IPS-18a (cell line): ENCODE results near the gene NTRK1.

ENCODE experiments used
- H3K27ac ChIP-seq: one replicate; pipeline ENCODE4 v1.5.1; 2013; ENCODE audit warnings: low read length
- H3K27me3 ChIP-seq: one replicate; pipeline ENCODE4 v1.6.1; 2013; ENCODE audit warnings: mild to moderate bottlenecking, low read length; ENCODE audit not compliant: control insufficient read depth, insufficient read depth
- H3K36me3 ChIP-seq: one replicate; pipeline ENCODE4 v1.6.1; 2013; ENCODE audit warnings: low read depth, low read length; ENCODE audit not compliant: control insufficient read depth
- H3K4me1 ChIP-seq: one replicate; pipeline ENCODE4 v1.6.1; 2013; ENCODE audit warnings: low read depth, low read length; ENCODE audit not compliant: control insufficient read depth
- H3K4me3 ChIP-seq: one replicate; pipeline ENCODE4 v1.5.1; 2013; ENCODE audit warnings: low read length
- H3K9ac ChIP-seq: one replicate; pipeline ENCODE4 v1.6.1; 2013; ENCODE audit warnings: mild to moderate bottlenecking, low read length, moderate library complexity
- H3K9me3 ChIP-seq: one replicate; pipeline ENCODE4 v1.6.1; 2013; ENCODE audit warnings: low read depth, low read length; ENCODE audit not compliant: control insufficient read depth

The NTRK1 gene

DNA sequence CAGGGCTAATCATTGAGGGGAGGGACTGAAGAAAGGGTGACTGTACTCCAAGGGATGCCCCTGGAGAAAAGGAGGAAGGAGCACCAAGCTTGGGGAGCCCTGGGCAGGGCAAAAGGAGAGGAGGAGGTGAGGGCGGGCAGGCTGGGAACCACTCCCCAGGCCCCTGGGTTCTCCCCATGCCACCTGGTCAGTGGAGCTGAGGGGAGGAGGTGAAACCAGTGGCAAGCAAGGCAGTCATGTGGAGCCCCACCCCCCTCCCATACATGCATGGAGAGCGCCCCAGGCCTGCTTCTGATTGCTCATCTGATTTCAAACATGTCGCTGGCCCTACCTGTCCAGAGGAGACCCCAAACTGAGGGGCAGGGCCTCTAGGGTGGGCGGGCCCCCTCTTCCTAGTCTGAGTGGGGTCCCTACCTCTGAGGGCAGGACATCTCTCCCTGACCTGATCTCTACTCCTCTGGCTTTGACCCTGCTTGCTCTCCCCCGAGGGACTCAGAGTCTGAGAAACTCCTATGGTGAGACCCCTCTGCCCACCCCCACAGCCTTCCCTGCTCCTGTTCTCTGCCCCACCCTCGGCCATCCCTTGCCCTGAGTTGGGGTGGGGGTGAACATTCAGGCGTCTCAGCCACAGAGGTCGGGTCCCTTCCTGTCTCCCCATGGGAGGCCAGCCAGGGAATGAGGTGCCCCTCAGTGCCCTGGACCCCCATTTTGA is 20.3 kb upstream of the NTRK1 start:
- H3K27me3 ChIP-seq: peaks cover 30% of the 10 kb centered on the region
- H3K4me3 ChIP-seq: no peak overlapping the region
- H3K4me1 ChIP-seq: peaks cover 5% of the 10 kb centered on the region
- H3K27ac ChIP-seq: no peak overlapping the region
- H3K36me3 ChIP-seq: no peaks in the 10 kb centered on the region
- no peaks in the 10 kb centered on the region for H3K9me3 ChIP-seq
- no peak overlapping the region for H3K9ac ChIP-seq

DNA sequence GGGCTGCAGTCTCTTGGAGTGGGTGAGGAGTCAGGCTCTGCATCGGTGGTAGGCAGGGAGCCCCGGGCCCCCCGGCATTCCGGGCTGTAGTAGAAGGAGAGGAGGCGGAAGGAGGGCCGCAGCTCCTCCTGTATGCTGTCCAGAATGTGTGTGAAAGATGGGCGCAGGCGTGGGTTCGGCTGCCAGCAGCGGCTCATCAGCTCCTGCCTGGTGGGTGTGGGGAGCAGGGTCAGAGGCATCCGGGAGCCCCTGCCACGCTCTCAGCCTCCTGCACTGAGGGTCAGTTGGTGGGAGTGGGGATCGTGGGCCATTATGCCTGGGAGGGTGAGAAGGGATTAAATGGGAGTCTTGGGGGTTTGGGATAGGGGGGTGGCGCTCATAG is 19.8 kb upstream of the NTRK1 start:
- Histone ChIP-seq H3K4me1 (peaks cover 5% of the 10 kb centered on the region), H3K36me3 (no peaks in the 10 kb centered on the region), H3K9ac (no peak overlapping the region), H3K27me3 (peaks cover 35% of the 10 kb centered on the region), H3K4me3 (no peak overlapping the region), H3K27ac (no peak overlapping the region), H3K9me3 (no peaks in the 10 kb centered on the region)

DNA sequence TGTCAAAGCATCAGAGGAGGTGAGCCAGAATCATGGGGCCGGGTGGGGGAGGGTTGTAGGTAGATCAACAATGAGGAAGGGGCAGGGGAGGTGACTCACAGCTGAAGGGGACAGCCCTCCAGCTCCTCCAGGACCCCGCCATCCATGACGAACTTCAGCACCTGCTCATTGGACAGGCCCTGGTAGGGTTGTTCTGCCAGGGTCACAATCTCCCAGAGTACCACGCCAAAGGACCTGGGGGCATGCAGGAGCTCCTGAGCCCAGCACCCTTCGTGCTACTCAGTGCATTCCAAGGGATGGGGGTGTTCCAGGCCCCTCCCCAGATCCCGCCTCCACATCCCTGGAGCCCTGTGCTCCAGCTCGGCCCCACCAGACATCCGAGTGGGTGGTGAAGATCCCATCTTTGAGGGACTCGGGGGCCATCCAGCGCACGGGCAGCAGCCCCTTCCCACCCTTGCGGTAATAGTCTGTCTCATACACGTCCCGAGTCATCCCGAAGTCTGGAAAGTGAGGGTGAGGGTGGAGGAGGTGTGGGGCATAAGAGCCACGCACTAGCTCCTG is 19.3 kb upstream of the NTRK1 start:
- H3K4me3 ChIP-seq: no peak overlapping the region
- H3K27ac ChIP-seq: no peak overlapping the region
- no peaks in the 10 kb centered on the region for H3K9me3 ChIP-seq
- H3K27me3 ChIP-seq: peaks cover 40% of the 10 kb centered on the region
- peaks cover 5% of the 10 kb centered on the region for H3K4me1 ChIP-seq
- H3K9ac ChIP-seq: no peak overlapping the region
- H3K36me3 ChIP-seq: no peaks in the 10 kb centered on the region

DNA sequence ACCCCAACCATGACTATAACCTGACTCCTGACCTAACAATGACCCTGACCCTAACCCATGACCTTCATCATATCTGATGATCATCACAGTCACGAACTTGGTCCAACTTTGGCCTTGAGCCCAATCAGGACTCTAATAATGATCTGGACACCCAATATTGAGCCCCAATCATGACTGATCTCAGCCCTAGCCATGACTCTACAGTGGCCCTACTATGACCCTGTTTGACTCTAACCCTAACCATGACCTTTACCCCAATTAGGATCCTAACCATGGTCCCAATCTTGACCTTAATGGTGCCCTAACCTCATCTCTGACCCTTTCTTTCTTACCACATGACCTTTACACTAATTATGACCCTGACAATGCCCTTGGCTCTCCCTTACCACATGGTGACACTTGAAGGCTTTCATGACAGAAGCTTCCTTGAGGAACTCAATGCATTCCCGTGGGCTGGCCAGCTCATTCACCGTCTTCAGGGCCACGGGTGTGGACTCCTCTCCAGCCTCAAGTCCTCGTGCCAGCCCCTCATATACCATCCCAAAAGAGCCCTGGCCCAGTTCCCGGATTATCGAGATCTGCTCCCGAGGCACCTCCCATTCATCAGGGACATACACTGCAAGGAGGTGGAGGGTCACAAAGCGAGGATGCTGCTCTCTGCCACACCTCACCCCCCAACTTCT is 17.9 kb upstream of the NTRK1 start:
- peaks cover 54% of the 10 kb centered on the region for H3K27me3 ChIP-seq
- peaks cover 5% of the 10 kb centered on the region for H3K4me1 ChIP-seq
- H3K27ac ChIP-seq: no peak overlapping the region
- no peaks in the 10 kb centered on the region for H3K36me3 ChIP-seq
- no peak overlapping the region for H3K9ac ChIP-seq
- no peaks in the 10 kb centered on the region for H3K9me3 ChIP-seq
- no peak overlapping the region for H3K4me3 ChIP-seq

DNA sequence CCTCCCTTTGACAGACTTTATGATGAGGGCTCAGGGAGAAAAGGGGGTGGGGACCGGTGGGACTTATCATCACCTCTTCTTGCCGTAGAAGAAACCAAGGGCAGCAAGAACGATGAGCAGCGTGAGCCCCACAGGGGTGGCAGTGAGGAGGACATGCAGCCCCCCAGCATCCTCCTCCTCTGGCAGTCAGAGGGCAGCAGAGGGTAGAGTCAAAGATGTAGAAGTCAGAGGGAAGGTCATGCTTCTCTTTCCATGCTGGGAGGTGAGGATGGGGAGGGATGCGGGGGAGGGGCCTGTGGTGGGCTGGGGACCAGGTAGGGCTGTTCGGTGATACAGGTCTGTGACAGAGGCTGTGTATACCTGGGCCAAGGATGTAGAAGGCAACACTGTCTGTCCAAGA is 16.6 kb upstream of the NTRK1 start:
- Histone ChIP-seq H3K27ac (no peak overlapping the region), H3K4me1 (peaks cover 9% of the 10 kb centered on the region), H3K9me3 (no peaks in the 10 kb centered on the region), H3K9ac (no peak overlapping the region), H3K27me3 (peaks cover 67% of the 10 kb centered on the region), H3K4me3 (no peak overlapping the region), H3K36me3 (no peaks in the 10 kb centered on the region)

DNA sequence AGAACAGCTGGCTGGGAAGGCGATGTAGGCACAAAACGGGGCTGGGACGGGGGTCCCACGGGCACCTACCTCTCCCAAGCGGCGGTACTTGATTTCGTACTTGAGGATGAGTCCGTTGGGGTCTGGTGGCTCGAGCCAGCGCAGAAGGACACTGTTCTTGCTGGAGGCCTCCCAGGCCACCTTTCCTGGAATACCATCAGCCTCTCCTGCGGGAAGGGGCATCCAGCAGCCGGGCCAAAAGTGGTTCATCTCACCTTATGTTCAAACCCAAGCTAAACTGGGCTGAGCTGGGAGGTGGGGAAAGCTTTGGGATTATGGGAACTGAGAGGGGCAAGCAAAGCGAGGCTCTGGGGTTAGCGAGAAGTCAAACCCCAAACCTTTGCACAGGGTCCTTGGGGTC is 16.0 kb upstream of the NTRK1 start:
- no peak overlapping the region for H3K9ac ChIP-seq
- peaks cover 73% of the 10 kb centered on the region for H3K27me3 ChIP-seq
- peak overlapping the region; percentile 50 for H3K4me3 ChIP-seq
- no peaks in the 10 kb centered on the region for H3K9me3 ChIP-seq
- H3K27ac ChIP-seq: no peak overlapping the region
- H3K4me1 ChIP-seq: peaks cover 9% of the 10 kb centered on the region
- H3K36me3 ChIP-seq: no peaks in the 10 kb centered on the region

DNA sequence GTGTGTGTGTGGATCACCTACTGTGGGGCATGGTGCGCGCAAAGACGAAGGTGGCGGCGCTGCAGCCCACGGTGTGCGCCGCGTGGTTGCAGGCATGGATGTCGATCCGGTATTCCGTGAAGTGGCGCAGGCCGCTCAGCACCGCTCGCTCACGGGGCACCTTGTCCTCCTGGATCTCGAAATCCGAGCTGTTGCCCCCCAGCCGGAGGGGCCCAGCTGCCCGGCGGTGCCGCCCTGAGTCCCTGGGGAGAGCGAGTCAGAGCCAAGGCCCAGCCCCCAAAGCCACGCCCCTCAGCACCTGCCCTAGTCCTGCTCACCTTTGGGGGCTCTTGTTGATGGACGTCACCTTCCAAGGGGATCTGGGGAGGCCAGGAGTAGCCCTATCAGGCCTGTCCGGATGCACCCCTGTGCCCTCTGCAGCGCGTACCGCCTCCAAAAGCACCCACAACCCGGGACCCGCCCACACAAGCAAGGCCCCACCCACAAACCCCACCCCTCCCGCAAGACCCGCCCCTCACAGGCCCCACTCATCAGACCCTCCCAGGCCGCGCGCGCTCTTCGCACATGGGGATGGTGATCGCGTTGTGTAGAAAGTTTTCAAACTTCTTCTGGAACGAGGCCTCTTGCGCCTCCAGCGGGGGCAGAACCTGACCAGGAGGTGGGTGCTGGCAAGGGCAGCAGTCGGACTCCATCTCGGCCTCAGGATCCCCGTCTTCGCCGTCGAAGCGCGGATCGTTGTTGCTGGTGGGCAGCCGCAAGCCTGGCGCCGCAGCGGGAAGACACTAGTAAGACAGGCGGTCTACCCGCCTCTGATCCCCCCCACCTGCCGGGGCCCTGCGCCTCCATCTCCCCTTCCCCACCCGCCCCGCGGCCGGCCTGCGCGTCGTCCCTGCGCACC is 15.4 kb upstream of the NTRK1 start:
- H3K4me3 ChIP-seq: peak overlapping the region; percentile 50

DNA sequence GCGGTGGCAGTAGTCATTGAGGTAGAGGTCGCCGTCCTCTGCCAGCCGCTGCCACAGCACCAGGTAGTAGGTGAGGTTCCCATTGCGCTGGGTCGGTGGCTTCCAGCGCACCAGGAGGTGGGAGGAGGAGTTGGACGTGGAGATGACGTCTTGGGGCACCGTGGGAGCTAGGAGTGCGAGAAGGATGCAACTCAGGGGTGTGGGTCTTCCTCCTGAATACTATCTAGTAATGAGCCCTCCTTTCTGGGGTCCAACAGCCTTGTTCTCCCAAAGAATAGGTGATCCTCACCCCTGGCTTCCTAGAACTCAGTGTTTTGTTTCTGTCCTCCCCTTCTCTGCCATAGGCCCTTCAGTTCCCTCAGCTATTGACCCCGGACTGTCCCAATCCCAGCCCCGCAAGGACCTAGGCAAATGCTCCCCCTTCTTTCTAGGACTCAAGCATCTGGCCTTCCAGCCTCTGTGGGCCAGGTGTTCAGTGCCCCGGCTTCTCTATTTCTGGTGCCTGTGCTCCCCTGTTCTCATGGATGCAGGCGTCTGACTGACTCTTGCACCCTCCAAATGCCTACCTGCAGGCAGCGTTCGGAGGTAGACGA is 14.6 kb upstream of the NTRK1 start:
- H3K9me3 ChIP-seq: no peaks in the 10 kb centered on the region
- H3K36me3 ChIP-seq: no peaks in the 10 kb centered on the region
- no peak overlapping the region for H3K4me3 ChIP-seq
- H3K9ac ChIP-seq: no peak overlapping the region
- peaks cover 84% of the 10 kb centered on the region for H3K27me3 ChIP-seq
- peaks cover 9% of the 10 kb centered on the region for H3K4me1 ChIP-seq
- no peak overlapping the region for H3K27ac ChIP-seq

More for the DNA sequence above, 15.4 kb upstream of the NTRK1 start:
- no peak overlapping the region for H3K9ac ChIP-seq
- peaks cover 79% of the 10 kb centered on the region for H3K27me3 ChIP-seq
- H3K36me3 ChIP-seq: no peaks in the 10 kb centered on the region
- H3K27ac ChIP-seq: no peak overlapping the region
- H3K4me1 ChIP-seq: peaks cover 9% of the 10 kb centered on the region
- H3K9me3 ChIP-seq: no peaks in the 10 kb centered on the region

DNA sequence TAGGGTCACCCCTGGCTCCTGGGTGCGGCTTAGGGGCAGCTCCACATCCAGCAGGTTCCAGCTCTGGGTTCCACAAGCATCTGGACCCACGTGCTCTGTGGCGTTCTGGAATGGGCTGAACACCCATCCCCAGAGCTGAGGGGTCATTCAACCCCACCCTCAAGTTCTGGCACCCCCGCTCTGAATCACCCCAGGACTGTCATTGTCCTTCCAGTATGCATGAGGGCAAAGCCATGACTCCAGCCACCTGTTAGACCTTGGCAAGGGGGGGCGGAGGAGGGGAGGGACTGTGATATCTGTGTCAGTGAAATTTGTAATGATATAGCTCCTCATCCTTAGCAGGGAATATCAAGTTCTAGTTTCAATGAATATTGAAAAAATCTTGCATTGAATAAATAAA is 14.0 kb upstream of the NTRK1 start:
- peaks cover 90% of the 10 kb centered on the region for H3K27me3 ChIP-seq
- no peaks in the 10 kb centered on the region for H3K36me3 ChIP-seq
- H3K27ac ChIP-seq: no peak overlapping the region
- H3K4me3 ChIP-seq: no peak overlapping the region
- peaks cover 9% of the 10 kb centered on the region for H3K4me1 ChIP-seq
- no peaks in the 10 kb centered on the region for H3K9me3 ChIP-seq
- H3K9ac ChIP-seq: no peak overlapping the region

DNA sequence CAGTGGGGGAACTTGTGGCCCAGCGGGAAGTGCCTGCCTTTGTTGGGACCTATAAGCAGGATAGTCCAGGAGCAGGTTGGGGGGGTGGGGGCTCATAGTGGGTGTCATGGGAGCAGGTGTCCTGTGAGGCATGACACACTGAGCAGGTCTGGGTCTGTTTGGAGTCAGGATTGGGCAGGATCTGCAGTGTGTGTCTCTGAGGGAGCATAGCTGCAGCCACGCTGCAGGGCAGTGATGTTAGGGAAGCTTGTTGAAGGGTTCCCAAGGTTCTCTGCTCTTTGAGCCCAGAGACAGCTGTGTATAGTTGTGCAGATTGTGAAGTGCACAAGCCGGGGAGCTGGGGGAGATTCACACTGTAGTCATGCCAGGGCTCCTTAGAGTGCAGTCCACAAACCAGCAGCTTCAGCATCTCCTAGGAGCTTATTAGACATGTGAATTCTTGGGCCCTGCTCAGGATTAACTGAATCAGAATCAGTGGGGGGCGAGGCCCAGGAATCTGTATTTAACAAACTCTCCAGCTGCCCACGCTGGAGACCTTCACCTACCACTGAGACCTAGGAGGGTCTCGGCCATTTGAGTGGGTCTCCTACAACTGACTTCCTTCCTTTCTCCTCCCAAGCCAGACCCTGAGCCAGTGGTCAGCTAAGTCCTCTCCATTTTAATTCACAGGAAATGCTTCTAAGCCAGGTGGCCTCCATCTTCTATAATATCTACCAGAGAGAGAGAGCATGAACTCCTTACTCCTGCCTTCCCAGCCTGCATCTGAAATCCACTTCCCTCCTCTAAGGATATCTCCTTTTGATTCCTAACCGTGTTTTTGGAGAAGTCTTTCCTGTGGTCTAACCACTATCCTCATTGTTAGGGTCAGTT is 12.8 kb upstream of the NTRK1 start:
- Histone ChIP-seq H3K9ac (no peak overlapping the region), H3K9me3 (no peaks in the 10 kb centered on the region)

More for the DNA sequence above, 12.8 kb upstream of the NTRK1 start:
- peaks cover 9% of the 10 kb centered on the region for H3K4me1 ChIP-seq
- no peak overlapping the region for H3K27ac ChIP-seq
- H3K27me3 ChIP-seq: peaks cover 86% of the 10 kb centered on the region
- H3K36me3 ChIP-seq: no peaks in the 10 kb centered on the region
- H3K4me3 ChIP-seq: peak overlapping the region; percentile 50
